WTC11 (cell line): ENCODE data around the gene SLC35A3. TPM values are rescaled to one million over a fixed set of nuclear protein-coding genes. Genes with fewer than 3 reads are reported as not detected.

ENCODE experiments used
- ATAC-seq: fragments of 200-7000 bp; cut with Tn5 transposase; 2 replicates; pipeline ENCODE4 v1.10.0; 2021; ENCODE audit warnings: mild to moderate bottlenecking, moderate library complexity
- CTCF ChIA-PET: fragments of 300-600 bp; sonication (Branson Sonifier 250); formaldehyde crosslinking; loops from one replicate; lab custom pipeline; 2021; ENCODE audit warnings: antibody characterized with exemption; lab: Charles Lee
- POLR2A ChIA-PET: fragments of 350-600 bp; sonication (Branson Sonifier 250); formaldehyde crosslinking; loops from one replicate; lab custom pipeline; 2021; ENCODE audit warnings: antibody characterized with exemption; lab: Charles Lee
- DNase-seq: peaks from one replicate; pipeline ENCODE4 v3.0.0; 2021; ENCODE audit warnings: low spot score
- H3K27ac Mint-ChIP-seq: 2 replicates; pipeline ENCODE4 v1.8.0; 2021; ENCODE audit warnings: mixed read lengths
- H3K27me3 Mint-ChIP-seq: 2 replicates; pipeline ENCODE4 v1.8.0; 2021; ENCODE audit warnings: low read depth, mild to moderate bottlenecking, moderate library complexity, mixed read lengths
- H3K36me3 Mint-ChIP-seq: 2 replicates; pipeline ENCODE4 v1.8.0; 2021; ENCODE audit warnings: mixed read lengths
- H3K4me1 Mint-ChIP-seq: 2 replicates; pipeline ENCODE4 v1.8.0; 2022; ENCODE audit warnings: mixed read lengths
- H3K4me3 Mint-ChIP-seq: 2 replicates; pipeline ENCODE4 v1.8.0; 2021; ENCODE audit warnings: mild to moderate bottlenecking, moderate library complexity, mixed read lengths
- H3K9me3 Mint-ChIP-seq: 2 replicates; pipeline ENCODE4 v1.8.0; 2021; ENCODE audit warnings: mixed read lengths
- CREM ChIP-seq: sonication (generic); formaldehyde crosslinking; IDR thresholded peaks from 2 replicates; pipeline ENCODE4 v1.8.1; 2022; ENCODE audit warnings: mild to moderate bottlenecking, missing genetic modification reagents, moderate library complexity
- CTCF ChIP-seq: fragments of 200-600 bp; IDR thresholded peaks from 2 replicates; pipeline ENCODE4 v1.8.0; 2022; ENCODE audit warnings: antibody characterized with exemption
- ESRRA ChIP-seq: sonication (generic); formaldehyde crosslinking; IDR thresholded peaks from 2 replicates; pipeline ENCODE4 v1.8.1; 2022; ENCODE audit warnings: mild to moderate bottlenecking, missing genetic modification reagents, borderline replicate concordance
- GRHL2 ChIP-seq: fragments of 250-450 bp; sonication (Bioruptor Pico); IDR thresholded peaks from 2 replicates; pipeline ENCODE4 v1.8.0; 2022; ENCODE audit warnings: mild to moderate bottlenecking, moderate library complexity; ENCODE audit not compliant: insufficient replicate concordance, severe bottlenecking
- IRF1 ChIP-seq: sonication (generic); formaldehyde crosslinking; IDR thresholded peaks from 2 replicates; pipeline ENCODE4 v1.8.0; 2023; ENCODE audit warnings: missing genetic modification reagents
- MYBL2 ChIP-seq: sonication (generic); formaldehyde crosslinking; IDR thresholded peaks from 2 replicates; pipeline ENCODE4 v1.8.1; 2023; ENCODE audit warnings: mild to moderate bottlenecking, moderate library complexity, missing genetic modification reagents
- OVOL2 ChIP-seq: fragments of 250-450 bp; sonication (Bioruptor Pico); IDR thresholded peaks from 2 replicates; pipeline ENCODE4 v1.9.0; 2021; ENCODE audit warnings: mild to moderate bottlenecking, borderline replicate concordance
- RELA ChIP-seq: sonication (generic); formaldehyde crosslinking; IDR thresholded peaks from 2 replicates; pipeline ENCODE4 v1.8.1; 2022; ENCODE audit warnings: missing genetic modification reagents, mild to moderate bottlenecking, borderline replicate concordance
- RORB ChIP-seq: fragments of 250-450 bp; sonication (Bioruptor Pico); IDR thresholded peaks from 2 replicates; pipeline ENCODE4 v1.9.0; 2021; ENCODE audit warnings: mild to moderate bottlenecking
- SMAD3 ChIP-seq: sonication (generic); formaldehyde crosslinking; IDR thresholded peaks from 2 replicates; pipeline ENCODE4 v1.8.0; 2022; ENCODE audit warnings: missing genetic modification reagents, mild to moderate bottlenecking, borderline replicate concordance
- SMAD4 ChIP-seq: sonication (generic); formaldehyde crosslinking; IDR thresholded peaks from 2 replicates; pipeline ENCODE4 v1.8.0; 2022; ENCODE audit warnings: mild to moderate bottlenecking, missing genetic modification reagents
- TEAD1 ChIP-seq: sonication (generic); formaldehyde crosslinking; IDR thresholded peaks from 2 replicates; pipeline ENCODE4 v1.8.0; 2022; ENCODE audit warnings: mild to moderate bottlenecking, missing genetic modification reagents
- TP53 ChIP-seq: sonication (generic); formaldehyde crosslinking; IDR thresholded peaks from 2 replicates; pipeline ENCODE4 v1.8.1; 2023; ENCODE audit warnings: mild to moderate bottlenecking, missing genetic modification reagents
- ZBTB21 ChIP-seq: sonication (generic); formaldehyde crosslinking; IDR thresholded peaks from 2 replicates; pipeline ENCODE4 v1.8.1; 2023; ENCODE audit warnings: mild to moderate bottlenecking, missing genetic modification reagents, borderline replicate concordance
- ZBTB43 ChIP-seq: sonication (generic); formaldehyde crosslinking; IDR thresholded peaks from 2 replicates; pipeline ENCODE4 v1.8.1; 2023; ENCODE audit warnings: mild to moderate bottlenecking, missing genetic modification reagents
- ZNF138 ChIP-seq: sonication (generic); formaldehyde crosslinking; conservative IDR thresholded peaks from 2 replicates; pipeline ENCODE4 v1.8.1; 2022; ENCODE audit warnings: mild to moderate bottlenecking, moderate library complexity, missing genetic modification reagents
- ZNF317 ChIP-seq: sonication (generic); formaldehyde crosslinking; IDR thresholded peaks from 2 replicates; pipeline ENCODE4 v1.8.1; 2023; ENCODE audit warnings: low read depth, mild to moderate bottlenecking, moderate library complexity, missing genetic modification reagents, borderline replicate concordance
- ZNF416 ChIP-seq: fragments of 250-450 bp; sonication (Bioruptor Pico); IDR thresholded peaks from 2 replicates; pipeline ENCODE4 v1.9.0; 2021; ENCODE audit warnings: mild to moderate bottlenecking, inconsistent platforms
- ZNF423 ChIP-seq: fragments of 250-450 bp; sonication (Bioruptor Pico); IDR thresholded peaks from 2 replicates; pipeline ENCODE4 v2.1.2; 2022; ENCODE audit warnings: mild to moderate bottlenecking, moderate library complexity
- total RNA-seq: library from RNA; stranded (reverse); gene quantifications from 3 replicates; pipeline ENCODE4 v1.2.3, GENCODE V29; 2021
- TF ChIP-seq, protein P1 (sequence below): sonication (generic); formaldehyde crosslinking; conservative IDR thresholded peaks from 2 replicates; pipeline ENCODE4 v1.8.1; 2023; ENCODE audit warnings: mild to moderate bottlenecking, low read depth, missing genetic modification reagents, moderate library complexity
- TF ChIP-seq, protein P2 (sequence below): sonication (generic); formaldehyde crosslinking; IDR thresholded peaks from 2 replicates; pipeline ENCODE4 v1.8.0; 2022; ENCODE audit warnings: mild to moderate bottlenecking, missing genetic modification reagents
- TF ChIP-seq, protein P3 (sequence below): fragments of 250-450 bp; sonication (Bioruptor Pico); IDR thresholded peaks from 2 replicates; pipeline ENCODE4 v1.9.0; 2021; ENCODE audit warnings: mild to moderate bottlenecking

SLC35A3 gene
- total RNA-seq, 1 experiment from 2014 or later = 14.5 TPM

DNA sequence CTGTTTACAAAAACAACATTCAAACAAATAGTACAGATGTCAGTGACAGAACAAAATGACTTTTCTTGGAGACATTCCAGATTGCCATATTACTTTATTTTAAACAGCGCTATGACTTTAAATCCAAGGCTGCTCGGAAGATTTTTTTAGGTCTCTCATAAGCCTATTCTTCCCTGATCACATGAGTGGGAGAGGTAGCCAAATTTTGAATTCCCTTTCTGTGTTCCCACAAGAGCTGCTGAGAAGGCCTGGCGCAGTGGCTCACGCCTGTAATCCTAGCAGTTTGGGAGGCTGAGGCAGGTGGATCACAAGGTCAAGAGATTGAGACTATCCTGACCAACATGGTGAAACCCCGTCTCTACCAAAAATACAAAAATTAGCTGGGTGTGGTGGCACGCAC lies 53.7 kb downstream of the SLC35A3 start (continued):
- TF ChIP-seq RELA (CRISPR knock-in tag) = no peak
- TF ChIP-seq ESRRA = no peak
- no peak for TF ChIP-seq CTCF
- TF ChIP-seq, all 79 proteins: peak for 0

DNA sequence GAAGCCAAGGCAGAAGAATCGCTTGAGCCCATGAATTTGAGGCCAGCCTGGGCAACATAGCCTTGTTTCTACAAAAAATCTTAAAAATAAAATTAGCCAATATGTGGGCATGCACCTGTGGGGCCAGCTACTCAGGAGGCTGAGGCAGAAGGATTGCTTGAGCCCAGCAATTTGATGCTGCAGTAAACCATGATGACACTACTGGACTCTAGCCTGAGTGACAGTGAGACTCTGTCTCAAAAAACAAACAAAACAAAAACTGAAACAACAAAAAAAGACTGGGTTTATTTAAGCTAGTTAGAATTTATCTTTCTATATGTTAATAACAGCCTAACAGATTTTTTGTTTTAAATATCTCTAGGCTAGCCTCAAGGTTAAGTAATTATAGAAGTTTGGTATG lies 57.4 kb downstream of the SLC35A3 start:
- H3K27me3 Mint-ChIP-seq = no peaks in the 10 kb centered on the region
- ATAC-seq (no peak), DNase-seq (no peak)
- no peak for TF ChIP-seq ZNF416 (CRISPR knock-in tag)
- TF ChIP-seq CTCF = no peak
- TF ChIP-seq SMAD3 (CRISPR knock-in tag) = no peak
- TF ChIP-seq CREM (CRISPR knock-in tag) = no peak
- no peak for TF ChIP-seq GRHL2 (CRISPR knock-in tag)
- TF ChIP-seq ZNF138 (CRISPR knock-in tag) = no peak
- TF ChIP-seq TEAD1 (CRISPR knock-in tag) = no peak
- TF ChIP-seq MYBL2 (CRISPR knock-in tag) = no peak
- CTCF ChIA-PET = no interaction called here
- POLR2A ChIA-PET = no interaction called here
- H3K36me3 Mint-ChIP-seq = no peaks in the 10 kb centered on the region
- no peak overlapping the region for H3K27ac Mint-ChIP-seq
- H3K9me3 Mint-ChIP-seq = no peaks in the 10 kb centered on the region
- H3K4me3 Mint-ChIP-seq = no peak overlapping the region
- H3K4me1 Mint-ChIP-seq = peaks cover 10% of the 10 kb centered on the region; the same call in 1 of the 2 replicates

- Mint-ChIP-seq H3K4me3 (no peak overlapping the region), H3K36me3 (no peaks in the 10 kb centered on the region), H3K27ac (peak overlapping the region; percentile 45; the same call in 1 of the 2 replicates), H3K4me1 (peaks cover 10% of the 10 kb centered on the region; the same call in 1 of the 2 replicates), H3K9me3 (no peaks in the 10 kb centered on the region), H3K27me3 (no peaks in the 10 kb centered on the region)
- ATAC-seq (no peak), DNase-seq (no peak)
- ChIA-PET CTCF (no interaction called here), POLR2A (no interaction called here)
- TF ChIP-seq SMAD4 (CRISPR knock-in tag) (no peak), ZBTB43 (CRISPR knock-in tag) (no peak), ZBTB21 (CRISPR knock-in tag) (no peak), IRF1 (no peak), OVOL2 (CRISPR knock-in tag) (no peak), ZNF317 (CRISPR knock-in tag) (no peak), RORB (CRISPR knock-in tag) (no peak), TP53 (CRISPR knock-in tag) (no peak), ZNF423 (CRISPR knock-in tag) (no peak)
- TF ChIP-seq, protein P1, sequence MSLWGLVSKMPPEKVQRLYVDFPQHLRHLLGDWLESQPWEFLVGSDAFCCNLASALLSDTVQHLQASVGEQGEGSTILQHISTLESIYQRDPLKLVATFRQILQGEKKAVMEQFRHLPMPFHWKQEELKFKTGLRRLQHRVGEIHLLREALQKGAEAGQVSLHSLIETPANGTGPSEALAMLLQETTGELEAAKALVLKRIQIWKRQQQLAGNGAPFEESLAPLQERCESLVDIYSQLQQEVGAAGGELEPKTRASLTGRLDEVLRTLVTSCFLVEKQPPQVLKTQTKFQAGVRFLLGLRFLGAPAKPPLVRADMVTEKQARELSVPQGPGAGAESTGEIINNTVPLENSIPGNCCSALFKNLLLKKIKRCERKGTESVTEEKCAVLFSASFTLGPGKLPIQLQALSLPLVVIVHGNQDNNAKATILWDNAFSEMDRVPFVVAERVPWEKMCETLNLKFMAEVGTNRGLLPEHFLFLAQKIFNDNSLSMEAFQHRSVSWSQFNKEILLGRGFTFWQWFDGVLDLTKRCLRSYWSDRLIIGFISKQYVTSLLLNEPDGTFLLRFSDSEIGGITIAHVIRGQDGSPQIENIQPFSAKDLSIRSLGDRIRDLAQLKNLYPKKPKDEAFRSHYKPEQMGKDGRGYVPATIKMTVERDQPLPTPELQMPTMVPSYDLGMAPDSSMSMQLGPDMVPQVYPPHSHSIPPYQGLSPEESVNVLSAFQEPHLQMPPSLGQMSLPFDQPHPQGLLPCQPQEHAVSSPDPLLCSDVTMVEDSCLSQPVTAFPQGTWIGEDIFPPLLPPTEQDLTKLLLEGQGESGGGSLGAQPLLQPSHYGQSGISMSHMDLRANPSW (CRISPR knock-in tag) = no peak
- TF ChIP-seq, protein P2, sequence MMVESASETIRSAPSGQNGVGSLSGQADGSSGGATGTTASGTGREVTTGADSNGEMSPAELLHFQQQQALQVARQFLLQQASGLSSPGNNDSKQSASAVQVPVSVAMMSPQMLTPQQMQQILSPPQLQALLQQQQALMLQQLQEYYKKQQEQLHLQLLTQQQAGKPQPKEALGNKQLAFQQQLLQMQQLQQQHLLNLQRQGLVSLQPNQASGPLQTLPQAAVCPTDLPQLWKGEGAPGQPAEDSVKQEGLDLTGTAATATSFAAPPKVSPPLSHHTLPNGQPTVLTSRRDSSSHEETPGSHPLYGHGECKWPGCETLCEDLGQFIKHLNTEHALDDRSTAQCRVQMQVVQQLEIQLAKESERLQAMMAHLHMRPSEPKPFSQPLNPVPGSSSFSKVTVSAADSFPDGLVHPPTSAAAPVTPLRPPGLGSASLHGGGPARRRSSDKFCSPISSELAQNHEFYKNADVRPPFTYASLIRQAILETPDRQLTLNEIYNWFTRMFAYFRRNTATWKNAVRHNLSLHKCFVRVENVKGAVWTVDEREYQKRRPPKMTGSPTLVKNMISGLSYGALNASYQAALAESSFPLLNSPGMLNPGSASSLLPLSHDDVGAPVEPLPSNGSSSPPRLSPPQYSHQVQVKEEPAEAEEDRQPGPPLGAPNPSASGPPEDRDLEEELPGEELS (CRISPR knock-in tag) = no peak
- TF ChIP-seq, protein P3, sequence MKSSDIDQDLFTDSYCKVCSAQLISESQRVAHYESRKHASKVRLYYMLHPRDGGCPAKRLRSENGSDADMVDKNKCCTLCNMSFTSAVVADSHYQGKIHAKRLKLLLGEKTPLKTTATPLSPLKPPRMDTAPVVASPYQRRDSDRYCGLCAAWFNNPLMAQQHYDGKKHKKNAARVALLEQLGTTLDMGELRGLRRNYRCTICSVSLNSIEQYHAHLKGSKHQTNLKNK = no peak
These were observed 59.0 kb downstream of the SLC35A3 start for GRCh38 chr1:100028765-100029164.
